IMR-90 (cell line): ENCODE results near the gene PAX8.

Source experiments
- CEBPB ChIP-seq: IDR thresholded peaks from 2 replicates; pipeline ENCODE4 v1.6.1; 2012; ENCODE audit warnings: low read depth, low read length, improper control_type of control experiment
- CTCF ChIP-seq: conservative IDR thresholded peaks from 2 replicates; pipeline ENCODE4 v1.5.1; 2012; ENCODE audit warnings: mild to moderate bottlenecking, low read depth, low read length, improper control_type of control experiment
- FOS ChIP-seq: fragments of 150-350 bp; IDR thresholded peaks from 2 replicates; pipeline ENCODE4 v1.6.1; 2016; ENCODE audit warnings: low read depth, low read length
- MAFK ChIP-seq: IDR thresholded peaks from 2 replicates; pipeline ENCODE4 v1.6.1; 2012; ENCODE audit warnings: low read depth, low read length, improper control_type of control experiment
- MXI1 ChIP-seq: IDR thresholded peaks from 2 replicates; pipeline ENCODE4 v1.6.1; 2012; ENCODE audit warnings: low read depth, mild to moderate bottlenecking, low read length, moderate library complexity, borderline replicate concordance
- NFE2L2 ChIP-seq: fragments of 150-350 bp; IDR thresholded peaks from 2 replicates; pipeline ENCODE4 v1.6.1; 2016; ENCODE audit warnings: low read depth, mild to moderate bottlenecking, low read length
- POLR2A ChIP-seq: IDR thresholded peaks from 2 replicates; pipeline ENCODE4 v1.6.1; 2012; ENCODE audit warnings: mild to moderate bottlenecking, low read depth, low read length
- RAD21 ChIP-seq: IDR thresholded peaks from 2 replicates; pipeline ENCODE4 v1.6.1; 2012; ENCODE audit warnings: low read length, improper control_type of control experiment
- RFX5 ChIP-seq: IDR thresholded peaks from 2 replicates; pipeline ENCODE4 v1.8.0; 2012; ENCODE audit warnings: low read depth, mild to moderate bottlenecking, low read length, moderate library complexity

- TF ChIP-seq CTCF: no peak
- no peak for TF ChIP-seq MXI1
- TF ChIP-seq RFX5: no peak
- TF ChIP-seq MAFK: no peak
- no peak for TF ChIP-seq POLR2A
- TF ChIP-seq FOS: no peak
- no peak for TF ChIP-seq CEBPB
- no peak for TF ChIP-seq RAD21
- TF ChIP-seq NFE2L2: no peak
Observed at GRCh38 chr2:113273981-113274380, 4.7 kb downstream of the PAX8 start.
